ENCODE data around the gene RNF157. TPM values are rescaled to one million over a fixed set of nuclear protein-coding genes. Genes with fewer than 3 reads are reported as not detected.

RNF157 gene
- total RNA-seq, 1 experiment from 2014 or later = 4.0 TPM

Small RNAs within 50 kb of the gene (microRNA-seq; reads per million reads assigned to microRNA genes)
- not detected for gene MIR6868 (ENCODE audit: unreplicated experiment)

Other genes with a start within 250 kb of the RNF157 start
- 11.9 TPM for gene CDK3, start 239.6 kb downstream of the RNF157 start, total RNA-seq (2021; ENCODE audit: unreplicated experiment)
- gene EVPL, start 213.2 kb downstream of the RNF157 start, total RNA-seq (2021; ENCODE audit: unreplicated experiment) = 36.4 TPM
- gene SRP68, start 168.0 kb downstream of the RNF157 start, total RNA-seq (2021; ENCODE audit: unreplicated experiment) = 100 TPM
- gene GALR2, start 165.7 kb downstream of the RNF157 start, total RNA-seq (2021; ENCODE audit: unreplicated experiment) = 0.41 TPM
- not detected for gene ZACN, start 161.3 kb downstream of the RNF157 start, total RNA-seq (2021; ENCODE audit: unreplicated experiment)
- 190 TPM for gene EXOC7, start 136.7 kb downstream of the RNF157 start, total RNA-seq (2021; ENCODE audit: unreplicated experiment)
- gene FOXJ1, start 99.2 kb downstream of the RNF157 start, total RNA-seq (2021; ENCODE audit: unreplicated experiment) = 0.28 TPM
- 30.0 TPM for gene UBALD2, start 24.9 kb upstream of the RNF157 start, total RNA-seq (2021; ENCODE audit: unreplicated experiment)
- 0.92 TPM for gene QRICH2, start 67.8 kb upstream of the RNF157 start, total RNA-seq (2021; ENCODE audit: unreplicated experiment)
- 99.6 TPM for gene PRPSAP1, start 113.4 kb upstream of the RNF157 start, total RNA-seq (2021; ENCODE audit: unreplicated experiment)
- 18.2 TPM for gene SPHK1, start 144.1 kb upstream of the RNF157 start, total RNA-seq (2021; ENCODE audit: unreplicated experiment)
- gene UBE2O, start 212.7 kb upstream of the RNF157 start, total RNA-seq (2021; ENCODE audit: unreplicated experiment) = 47.5 TPM
- gene AANAT, start 227.1 kb upstream of the RNF157 start, total RNA-seq (2021; ENCODE audit: unreplicated experiment) = not detected

All from Panc1 (cell line).